GM19240 (cell line): Measurements from ENCODE around the gene GULP1.

Experiments used
- DNase-seq: peaks from one replicate; pipeline ENCODE4 v3.0.0; 2011; ENCODE audit warnings: low spot score; ENCODE audit not compliant: insufficient read length

GULP1 gene

GRCh38 chr2:188322569-188323551 lies 31.2 kb downstream of the GULP1 start:
- DNase-seq = no peak

- DNase-seq = no peak
These were observed 32.4 kb downstream of the GULP1 start for GRCh38 chr2:188324067-188324466.

- DNase-seq = no peak
These were observed 34.6 kb downstream of the GULP1 start for GRCh38 chr2:188326290-188326668.

- no peak for DNase-seq
These were observed 35.1 kb downstream of the GULP1 start for GRCh38 chr2:188326669-188327301.

GRCh38 chr2:188327518-188328213 lies 36.0 kb downstream of the GULP1 start:
- DNase-seq = no peak

GRCh38 chr2:188328419-188328818 lies 36.7 kb downstream of the GULP1 start:
- DNase-seq = no peak

- DNase-seq = no peak
These were observed 38.8 kb downstream of the GULP1 start for GRCh38 chr2:188330316-188331053.

- no peak for DNase-seq
These were observed 40.9 kb downstream of the GULP1 start for GRCh38 chr2:188332619-188333018.

GRCh38 chr2:188333751-188334524 lies 42.3 kb downstream of the GULP1 start:
- no peak for DNase-seq

GRCh38 chr2:188338463-188338862 lies 46.8 kb downstream of the GULP1 start:
- DNase-seq = no peak

- no peak for DNase-seq
These were observed 48.6 kb downstream of the GULP1 start for GRCh38 chr2:188340257-188340656.

GRCh38 chr2:188345020-188345419 lies 53.3 kb downstream of the GULP1 start:
- DNase-seq = no peak

GRCh38 chr2:188345426-188345825 lies 53.8 kb downstream of the GULP1 start:
- no peak for DNase-seq

- DNase-seq = no peak
These were observed 54.3 kb downstream of the GULP1 start for GRCh38 chr2:188345831-188346458.

GRCh38 chr2:188349019-188349418 lies 57.3 kb downstream of the GULP1 start:
- DNase-seq = no peak

- DNase-seq = no peak
These were observed 61.6 kb downstream of the GULP1 start for GRCh38 chr2:188353282-188353681.

GRCh38 chr2:188360485-188361263 lies 69.0 kb downstream of the GULP1 start:
- no peak for DNase-seq

- DNase-seq = no peak
These were observed 72.5 kb downstream of the GULP1 start for GRCh38 chr2:188364033-188364630.
